ENCODE data around the gene STAM.

GRCh38 chr10:17685233-17685840 lies 41.4 kb downstream of the STAM start:
- TF ChIP-seq CTCF (IDR thresholded peaks at IDR 0.05; ENCODE audit: low read length) (no peak), EZH2 (optimal IDR thresholded peaks at IDR 0.05; ENCODE audit: low read depth, low read length) (no peak), EZH2phosphoT487 (IDR thresholded peaks at IDR 0.05; ENCODE audit: low read length) (no peak)

All from MM.1S (cell line).